Measurements from ENCODE around the gene HOXD13. TPM values are rescaled to one million over a fixed set of nuclear protein-coding genes. Genes with fewer than 3 reads are reported as not detected.

The HOXD13 gene
- total and polyA plus RNA-seq, 2 donors (not counting 3 experiments of a cell fraction or from before 2014, with no cell fraction given) = not detected

- FAIRE-seq (no peak), DNase-seq (ENCODE audit: low read depth, low spot score) (peak; percentile 62)
- dilution Hi-C loops (cut with MboI; ENCODE audit: extremely low pct_ligation_motif_present, low sequenced_read_pairs) (loop anchor here (25.0 kb wide), 1 partner anchor 506 kb away; no protein-coding TSS in a partner anchor), intact Hi-C loops (cut with micrococcal nuclease) (loop anchor here (2.0 kb wide), 1 partner anchor 1082 kb away; the partner anchor contains the start of gene HNRNPA3)
- no peaks in the 10 kb centered on the region for H3K9me3 ChIP-seq (replicated peaks; ENCODE audit: control insufficient read depth, insufficient read depth, low read length)
- H3K36me3 ChIP-seq (ENCODE audit: control insufficient read depth in 2 of 2, extremely low read depth in 1 of 2, insufficient read depth in 2 of 2, low read length in 2 of 2) = no peaks in the 10 kb centered on the region
- peak overlapping the region; percentile 80 for H2AFZ ChIP-seq (ENCODE audit: low read depth, low read length)
- H3K79me2 ChIP-seq (ENCODE audit: control insufficient read depth, insufficient read depth, low read length) = peaks cover 18% of the 10 kb centered on the region
- no peaks in the 10 kb centered on the region for H3K9me1 ChIP-seq (replicated peaks; ENCODE audit: control insufficient read depth, extremely low read depth, insufficient read depth, low read length)
- TF ChIP-seq MAX (IDR thresholded peaks at IDR 0.05; ENCODE audit: insufficient read depth, insufficient read length) = no peak
- TF ChIP-seq JUN (IDR thresholded peaks at IDR 0.05; ENCODE audit: borderline replicate concordance, insufficient read depth, insufficient read length, low read depth) = no peak
- TF ChIP-seq POLR2A (IDR thresholded peaks at IDR 0.05; ENCODE audit: low read depth, low read length) = no peak
- no peak for TF ChIP-seq POLR2AphosphoS5 (IDR thresholded peaks at IDR 0.05; ENCODE audit: insufficient read depth, low read depth, low read length)
- TF ChIP-seq FOS (IDR thresholded peaks at IDR 0.05; ENCODE audit: borderline replicate concordance, insufficient read depth, low read length) = no peak
- TF ChIP-seq MYC (IDR thresholded peaks at IDR 0.05; ENCODE audit: low read depth, low read length) = no peak
- TF ChIP-seq GATA2 (IDR thresholded peaks at IDR 0.05; ENCODE audit: insufficient read depth, insufficient read length, low read depth, low read length) = no peak
- TF ChIP-seq EZH2 (IDR thresholded peaks at IDR 0.05; ENCODE audit: borderline replicate concordance, low read depth, low read length, severe bottlenecking) = no peak
- no peak for TF ChIP-seq CTCF (IDR thresholded peaks at IDR 0.05; ENCODE audit: extremely low read depth in 1 of 2, insufficient read depth in 1 of 2, low read depth in 1 of 2, low read length in 2 of 2)
- H3K4me3 ChIP-seq (replicated peaks in 1 of 3; ENCODE audit: insufficient read depth in 1 of 3, low read depth in 1 of 3, low read length in 3 of 3) = peak overlapping the region; percentile 43 to 93 (median 88)
- CTCF ChIA-PET = interaction anchor here (0.6 to 10.1 kb wide), 18 partner anchors 8 to 1033 kb away, joined by 3 to 458 read pairs (median 5); partner anchors contain the start of gene HOXD9
- peaks cover 52% of the 10 kb centered on the region for H3K4me1 ChIP-seq (ENCODE audit: control insufficient read depth, extremely low read depth, insufficient read depth, low read length)
- peak overlapping the region; percentile 67 for H3K27ac ChIP-seq (ENCODE audit: insufficient read depth, low read depth, low read length)
- peak overlapping the region; percentile 99 for H3K4me2 ChIP-seq (ENCODE audit: insufficient read depth, low read length)
- H3K9ac ChIP-seq (replicated peaks; ENCODE audit: extremely low read depth, insufficient read depth, low read length) = peak overlapping the region; percentile 90
- no peaks in the 10 kb centered on the region for H4K20me1 ChIP-seq (replicated peaks; ENCODE audit: control insufficient read depth, extremely low read depth, insufficient read depth, low read length)
- POLR2A ChIA-PET = interaction anchor here (0.9 to 2.0 kb wide), 3 partner anchors 423 to 506 kb away, joined by 3 to 11 read pairs (median 5); no protein-coding TSS in a partner anchor
- BruUV-seq (replicated peaks) = TSS peak; percentile 66
- H3K27me3 ChIP-seq (ENCODE audit: control insufficient read depth in 2 of 2, insufficient read depth in 2 of 2, low read length in 2 of 2) = no peaks in the 10 kb centered on the region
Observed at GRCh38 chr2:176130957-176131847, 38.7 kb downstream of the HOXD13 start.
